OCI-LY3 (cell line): ENCODE data around the gene RUFY3.
A peak's percentile ranks its signal among the peaks of the same experiment; 100 is the strongest.

Experiments
- H2AFZ ChIP-seq: fragments of 200-600, 300-600 bp; shearing (Covaris generic); 2 replicates; pipeline ENCODE4 v1.6.0; 2014; ENCODE audit warnings: antibody characterized with exemption, low read depth, low read length
- H3K27ac ChIP-seq: fragments of 200-600, 300-600 bp; sonication (generic); 2 replicates; pipeline ENCODE4 v1.5.1; 2014; ENCODE audit warnings: mild to moderate bottlenecking, low read length, moderate library complexity, mixed read lengths
- H3K27me3 ChIP-seq: fragments of 200-600, 300-600 bp; sonication (generic); 2 replicates; pipeline ENCODE4 v1.6.1; 2014; ENCODE audit warnings: low read depth, low read length, mixed read lengths
- H3K36me3 ChIP-seq: fragments of 200-600, 300-600 bp; sonication (generic); replicated peaks from 2 replicates; pipeline ENCODE3; 2014; ENCODE audit warnings: low read depth, low read length, mixed read lengths
- H3K4me1 ChIP-seq: fragments of 300-600, 200-600 bp; sonication (generic); 2 replicates; pipeline ENCODE4 v1.6.1; 2014; ENCODE audit warnings: low read length, mixed read lengths
- H3K4me2 ChIP-seq: fragments of 200-600, 300-600 bp; sonication (generic); 2 replicates; pipeline ENCODE4 v1.6.1; 2014; ENCODE audit warnings: low read length, mixed read lengths
- H3K4me3 ChIP-seq: fragments of 300-600, 200-600 bp; sonication (generic); 2 replicates; pipeline ENCODE4 v1.5.1; 2014; ENCODE audit warnings: antibody characterized with exemption, mild to moderate bottlenecking, low read length, moderate library complexity
- H3K79me2 ChIP-seq: fragments of 300-600, 200-600 bp; shearing (Covaris generic); 2 replicates; pipeline ENCODE4 v1.6.1; 2014; ENCODE audit warnings: mild to moderate bottlenecking, low read length, mixed read lengths
- H3K9ac ChIP-seq: fragments of 300-600, 200-600 bp; shearing (Covaris generic); 2 replicates; pipeline ENCODE4 v1.6.0; 2014; ENCODE audit warnings: mild to moderate bottlenecking, low read length, moderate library complexity
- H3K9me3 ChIP-seq: fragments of 200-600, 300-600 bp; shearing (Covaris generic); 2 replicates; pipeline ENCODE4 v1.6.1; 2014; ENCODE audit warnings: low read length, mixed read lengths; ENCODE audit not compliant: insufficient read depth
- H4K20me1 ChIP-seq: fragments of 200-600, 300-600 bp; sonication (generic); 2 replicates; pipeline ENCODE4 v1.6.1; 2016; ENCODE audit warnings: low read length, mixed read lengths; ENCODE audit not compliant: insufficient read depth
- CTCF ChIP-seq: fragments of 200-600, 300-600 bp; sonication (generic); IDR thresholded peaks from 2 replicates; pipeline ENCODE4 v1.5.1; 2014; ENCODE audit warnings: antibody characterized with exemption, low read length, low read depth
- EZH2phosphoT487 ChIP-seq: fragments of 200-600 bp; shearing (Covaris generic); IDR thresholded peaks from 2 replicates; pipeline ENCODE4 v1.6.1; 2018; ENCODE audit warnings: antibody characterized with exemption, mixed run types, low read depth

RUFY3 gene

GRCh38 chr4:70831293-70831692 is 109.5 kb downstream of the RUFY3 start:
- Histone ChIP-seq H3K9me3 (no peaks in the 10 kb centered on the region), H3K27me3 (no peaks in the 10 kb centered on the region), H3K4me1 (peaks cover 2% of the 10 kb centered on the region; the same call in 1 of the 2 replicates), H3K4me2 (no peak overlapping the region), H3K4me3 (no peak overlapping the region), H3K36me3 (peaks cover 53% of the 10 kb centered on the region), H3K27ac (no peak overlapping the region), H3K9ac (no peak overlapping the region), H4K20me1 (peaks cover 24% of the 10 kb centered on the region), H3K79me2 (peaks cover 50% of the 10 kb centered on the region), H2AFZ (no peak overlapping the region)
- TF ChIP-seq EZH2phosphoT487 (no peak), CTCF (no peak)

- peaks cover 44% of the 10 kb centered on the region for H4K20me1 ChIP-seq
- no peak overlapping the region for H3K4me3 ChIP-seq
- peaks cover 73% of the 10 kb centered on the region for H3K79me2 ChIP-seq
These were observed 111.9 kb downstream of the RUFY3 start for GRCh38 chr4:70833675-70834074.

GRCh38 chr4:70836081-70836480 is 114.3 kb downstream of the RUFY3 start:
- H2AFZ ChIP-seq: no peak overlapping the region
- H3K4me2 ChIP-seq: no peak overlapping the region
- TF ChIP-seq EZH2phosphoT487 (no peak), CTCF (no peak)
- H3K4me1 ChIP-seq: peaks cover 17% of the 10 kb centered on the region
- H3K79me2 ChIP-seq: peaks cover 79% of the 10 kb centered on the region
- H4K20me1 ChIP-seq: peaks cover 41% of the 10 kb centered on the region
- no peak overlapping the region for H3K4me3 ChIP-seq
- H3K27me3 ChIP-seq: no peaks in the 10 kb centered on the region
- peaks cover 37% of the 10 kb centered on the region for H3K36me3 ChIP-seq
- H3K9me3 ChIP-seq: no peaks in the 10 kb centered on the region
- H3K27ac ChIP-seq: no peak overlapping the region
- no peak overlapping the region for H3K9ac ChIP-seq

More at GRCh38 chr4:70833675-70834074, 111.9 kb downstream of the RUFY3 start:
- peaks cover 51% of the 10 kb centered on the region for H3K36me3 ChIP-seq
- H3K4me1 ChIP-seq: peaks cover 17% of the 10 kb centered on the region
- no peak overlapping the region for H2AFZ ChIP-seq
- no peaks in the 10 kb centered on the region for H3K9me3 ChIP-seq
- TF ChIP-seq EZH2phosphoT487 (no peak), CTCF (no peak)
- H3K27me3 ChIP-seq: no peaks in the 10 kb centered on the region
- H3K4me2 ChIP-seq: no peak overlapping the region
- H3K27ac ChIP-seq: no peak overlapping the region
- H3K9ac ChIP-seq: no peak overlapping the region

GRCh38 chr4:70838204-70838603 is 116.4 kb downstream of the RUFY3 start:
- Histone ChIP-seq H3K27ac (peak overlapping the region; percentile 65), H3K4me3 (peak overlapping the region; percentile 95), H4K20me1 (peaks cover 34% of the 10 kb centered on the region), H3K9me3 (no peaks in the 10 kb centered on the region), H2AFZ (no peak overlapping the region), H3K4me1 (peaks cover 33% of the 10 kb centered on the region), H3K79me2 (peaks cover 64% of the 10 kb centered on the region), H3K9ac (peak overlapping the region; percentile 92), H3K4me2 (peak overlapping the region; percentile 93), H3K36me3 (peaks cover 20% of the 10 kb centered on the region), H3K27me3 (no peaks in the 10 kb centered on the region)
- no peak for TF ChIP-seq CTCF
- no peak for TF ChIP-seq EZH2phosphoT487
